HEK293 (cell line): ENCODE measurements around the gene FAM204A.
A peak's percentile ranks its signal among the peaks of the same experiment; 100 is the strongest.

Source experiments
- CTCF ChIA-PET: fragments of 350-600 bp; formaldehyde crosslinking; extraction: SDS; loops from one replicate; lab custom pipeline; 2021; ENCODE audit warnings: antibody characterized with exemption; lab: Yijun Ruan, JAX
- POLR2A ChIA-PET: fragments of 300-600 bp; formaldehyde crosslinking; extraction: SDS; loops from one replicate; lab custom pipeline; 2020; ENCODE audit warnings: antibody characterized with exemption, inconsistent platforms; lab: Yijun Ruan, JAX
- H3K27ac ChIP-seq: fragments of 200-500 bp; sonication (Bioruptor generic); 2 replicates; pipeline ENCODE4 v1.5.1; 2014; ENCODE audit warnings: low read depth, low read length, control low read depth, inconsistent platforms; ENCODE audit errors: extremely low read depth
- H3K36me3 ChIP-seq, 2 experiments: fragments of 200-500 bp in 1 of 2; sonication (Bioruptor generic) in 1 of 2; 1 replicate in 1 of 2; 2 replicates in 1 of 2; pipeline ENCODE4 v1.5.1; 2014 to 2017; ENCODE audit warnings: inconsistent platforms in 2 of 2, low read length in 2 of 2; ENCODE audit not compliant: control insufficient read depth in 2 of 2, insufficient read depth in 1 of 2
- H3K4me1 ChIP-seq: fragments of 200-500 bp; sonication (Bioruptor generic); 2 replicates; pipeline ENCODE4 v1.5.1; 2014; ENCODE audit warnings: mild to moderate bottlenecking, low read length, inconsistent platforms; ENCODE audit not compliant: control insufficient read depth, insufficient read depth
- H3K4me3 ChIP-seq: 2 replicates; pipeline ENCODE4 v1.5.1; 2011; ENCODE audit warnings: low read depth, mild to moderate bottlenecking, control low read depth, low read length, moderate library complexity
- H3K9me3 ChIP-seq: fragments of 200-500 bp; sonication (Bioruptor generic); 2 replicates; pipeline ENCODE4 v1.5.1; 2014; ENCODE audit warnings: low read depth, low read length, inconsistent platforms; ENCODE audit not compliant: control insufficient read depth, insufficient read depth
- ELK4 ChIP-seq: IDR thresholded peaks from 2 replicates; pipeline ENCODE4 v1.6.1; 2011; ENCODE audit warnings: mild to moderate bottlenecking, low read depth, low read length, borderline replicate concordance
- OSR2 ChIP-seq: fragments of 450-650 bp; formaldehyde crosslinking; IDR thresholded peaks from 2 replicates; pipeline ENCODE4 v1.5.1; 2016; ENCODE audit warnings: missing biosample characterization, missing genetic modification characterization
- PRDM10 ChIP-seq: fragments of 450-650 bp; formaldehyde crosslinking; IDR thresholded peaks from 2 replicates; pipeline ENCODE4 v1.5.1; 2016; ENCODE audit warnings: missing biosample characterization, missing genetic modification characterization
- PRDM6 ChIP-seq: fragments of 450-650 bp; formaldehyde crosslinking; IDR thresholded peaks from 2 replicates; pipeline ENCODE4 v1.5.1; 2017; ENCODE audit warnings: missing biosample characterization, missing genetic modification characterization
- ZBTB8A ChIP-seq: fragments of 450-650 bp; formaldehyde crosslinking; IDR thresholded peaks from 2 replicates; pipeline ENCODE4 v1.5.1; 2016; ENCODE audit warnings: missing biosample characterization, missing genetic modification characterization
- ZFP37 ChIP-seq: fragments of 450-650 bp; formaldehyde crosslinking; IDR thresholded peaks from 2 replicates; pipeline ENCODE4 v1.5.1; 2016; ENCODE audit warnings: missing biosample characterization, missing genetic modification characterization
- ZIC2 ChIP-seq: fragments of 450-650 bp; formaldehyde crosslinking; IDR thresholded peaks from 2 replicates; pipeline ENCODE4 v1.5.1; 2016; ENCODE audit warnings: missing biosample characterization, missing genetic modification characterization
- ZNF114 ChIP-seq: fragments of 450-650 bp; formaldehyde crosslinking; IDR thresholded peaks from 2 replicates; pipeline ENCODE4 v1.5.0; 2017; ENCODE audit warnings: missing biosample characterization, missing genetic modification characterization
- ZNF416 ChIP-seq: fragments of 450-650 bp; formaldehyde crosslinking; IDR thresholded peaks from 2 replicates; pipeline ENCODE4 v1.5.1; 2016; ENCODE audit warnings: missing biosample characterization, missing genetic modification characterization
- ZNF544 ChIP-seq: fragments of 450-650 bp; formaldehyde crosslinking; IDR thresholded peaks from 2 replicates; pipeline ENCODE4 v1.5.0; 2017; ENCODE audit warnings: missing biosample characterization, missing genetic modification characterization
- ZNF555 ChIP-seq: fragments of 450-650 bp; formaldehyde crosslinking; conservative IDR thresholded peaks from 2 replicates; pipeline ENCODE4 v1.5.1; 2017; ENCODE audit warnings: missing biosample characterization, mild to moderate bottlenecking, missing genetic modification characterization, inconsistent platforms
- ZNF585B ChIP-seq: fragments of 450-650 bp; formaldehyde crosslinking; IDR thresholded peaks from 2 replicates; pipeline ENCODE4 v1.5.1; 2016; ENCODE audit warnings: missing biosample characterization, missing genetic modification characterization
- ZNF624 ChIP-seq: fragments of 450-650 bp; formaldehyde crosslinking; IDR thresholded peaks from 2 replicates; pipeline ENCODE4 v1.5.1; 2017; ENCODE audit warnings: missing biosample characterization, missing genetic modification characterization
- ZNF837 ChIP-seq: fragments of 450-650 bp; formaldehyde crosslinking; IDR thresholded peaks from 2 replicates; pipeline ENCODE4 v1.5.1; 2016; ENCODE audit warnings: missing biosample characterization, missing genetic modification characterization
- ZSCAN23 ChIP-seq: fragments of 450-650 bp; formaldehyde crosslinking; IDR thresholded peaks from 2 replicates; pipeline ENCODE4 v1.5.1; 2016; ENCODE audit warnings: missing biosample characterization, missing genetic modification characterization

Gene FAM204A

GRCh38 chr10:118310822-118311221 is 31.3 kb downstream of the FAM204A start:
- Histone ChIP-seq H3K36me3 (peaks cover 0 to 31% of the 10 kb centered on the region in 2 experiments), H3K27ac (no peak overlapping the region), H3K9me3 (no peaks in the 10 kb centered on the region), H3K4me1 (no peaks in the 10 kb centered on the region), H3K4me3 (no peak overlapping the region)
- TF ChIP-seq ZIC2 (tag by site-specific recombination) = no peak
- TF ChIP-seq PRDM6 (tag by site-specific recombination) = 0 out of 2 replicates have a peak, but pooled peaks have one; percentile 5
- POLR2A ChIA-PET = no interaction called here
- CTCF ChIA-PET = no interaction called here

- no peaks in the 10 kb centered on the region for H3K4me1 ChIP-seq
- no peaks in the 10 kb centered on the region for H3K9me3 ChIP-seq
- ChIA-PET CTCF (no interaction called here), POLR2A (no interaction called here)
- no peak for TF ChIP-seq ZFP37 (tag by site-specific recombination)
- TF ChIP-seq ZNF114 = no peak
- peak; percentile 78 for TF ChIP-seq PRDM6 (tag by site-specific recombination)
- no peak for TF ChIP-seq ZSCAN23 (tag by site-specific recombination)
- TF ChIP-seq ZNF416 = no peak
- no peak for TF ChIP-seq PRDM10
- TF ChIP-seq ZNF837 (tag by site-specific recombination) = no peak
- no peak for TF ChIP-seq ZNF624 (tag by site-specific recombination)
- no peak for TF ChIP-seq ZNF544 (tag by site-specific recombination)
- TF ChIP-seq OSR2 = peak; percentile 21; the same call in 1 of the 2 replicates
- TF ChIP-seq ZNF585B (tag by site-specific recombination) = no peak
- no peak for TF ChIP-seq ELK4
- TF ChIP-seq ZNF555 (tag by site-specific recombination) = no peak
- peaks cover 0 to 40% of the 10 kb centered on the region in 2 experiments for H3K36me3 ChIP-seq
- H3K27ac ChIP-seq = no peak overlapping the region
- H3K4me3 ChIP-seq = no peak overlapping the region
Measured at GRCh38 chr10:118309911-118310310, 32.2 kb downstream of the FAM204A start.

GRCh38 chr10:118308664-118309063 is 33.5 kb downstream of the FAM204A start:
- POLR2A ChIA-PET = no interaction called here
- CTCF ChIA-PET = no interaction called here

More at GRCh38 chr10:118308664-118309063, 33.5 kb downstream of the FAM204A start:
- Histone ChIP-seq H3K4me1 (no peaks in the 10 kb centered on the region), H3K36me3 (peaks cover 0 to 46% of the 10 kb centered on the region in 2 experiments), H3K4me3 (no peak overlapping the region), H3K27ac (no peak overlapping the region), H3K9me3 (no peaks in the 10 kb centered on the region)
- 0 out of 2 replicates have a peak, but pooled peaks have one; percentile 18 for TF ChIP-seq ZBTB8A (tag by site-specific recombination)
- no peak for TF ChIP-seq ZNF624 (tag by site-specific recombination)
